Mucosa of stomach (tissue), 1 donor: ENCODE results near the gene GBA3.

ENCODE experiments used
- H3K27me3 ChIP-seq: one replicate; pipeline ENCODE4 v1.7.0; 2013; ENCODE audit warnings: mild to moderate bottlenecking, low read length; ENCODE audit not compliant: control insufficient read depth, insufficient read depth
- H3K36me3 ChIP-seq: one replicate; pipeline ENCODE4 v1.7.0; 2013; ENCODE audit warnings: low read length; ENCODE audit not compliant: control insufficient read depth, insufficient read depth
- H3K4me1 ChIP-seq: one replicate; pipeline ENCODE4 v1.7.0; 2013; ENCODE audit warnings: mild to moderate bottlenecking, low read length; ENCODE audit not compliant: control insufficient read depth, insufficient read depth
- H3K4me3 ChIP-seq: one replicate; pipeline ENCODE4 v1.7.0; 2013; ENCODE audit warnings: low read length
- H3K9ac ChIP-seq: one replicate; pipeline ENCODE4 v1.7.0; 2013; ENCODE audit warnings: mild to moderate bottlenecking, low read length, moderate library complexity
- H3K9me3 ChIP-seq: one replicate; pipeline ENCODE4 v1.7.0; 2013; ENCODE audit warnings: mild to moderate bottlenecking, low read length, moderate library complexity; ENCODE audit not compliant: control insufficient read depth
- donor health status: Pancreatic carcinoma.

The GBA3 gene

DNA sequence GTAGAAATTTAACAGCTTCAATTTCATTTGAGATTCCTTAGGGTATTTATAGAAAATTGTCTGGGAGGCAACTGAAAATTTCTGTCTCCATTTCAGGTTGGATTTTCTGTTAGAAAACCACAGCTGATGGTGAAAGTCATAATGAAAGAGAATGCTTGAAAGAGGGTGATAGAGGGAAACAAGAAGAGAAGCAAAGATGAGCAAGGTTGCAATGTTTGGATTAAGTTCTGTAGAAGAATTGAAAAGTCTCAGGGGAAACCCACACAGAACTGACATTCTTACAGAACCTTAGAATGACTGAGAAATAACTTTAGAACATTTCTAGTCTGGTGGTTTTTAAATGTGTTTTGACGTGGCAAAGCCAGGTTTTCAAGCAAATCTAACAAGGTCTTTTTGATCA, 14.7 kb downstream of the GBA3 start:
- Histone ChIP-seq H3K9me3 (no peaks in the 10 kb centered on the region), H3K4me3 (no peak overlapping the region), H3K27me3 (no peaks in the 10 kb centered on the region), H3K4me1 (no peaks in the 10 kb centered on the region), H3K36me3 (no peaks in the 10 kb centered on the region), H3K9ac (no peak overlapping the region)

DNA sequence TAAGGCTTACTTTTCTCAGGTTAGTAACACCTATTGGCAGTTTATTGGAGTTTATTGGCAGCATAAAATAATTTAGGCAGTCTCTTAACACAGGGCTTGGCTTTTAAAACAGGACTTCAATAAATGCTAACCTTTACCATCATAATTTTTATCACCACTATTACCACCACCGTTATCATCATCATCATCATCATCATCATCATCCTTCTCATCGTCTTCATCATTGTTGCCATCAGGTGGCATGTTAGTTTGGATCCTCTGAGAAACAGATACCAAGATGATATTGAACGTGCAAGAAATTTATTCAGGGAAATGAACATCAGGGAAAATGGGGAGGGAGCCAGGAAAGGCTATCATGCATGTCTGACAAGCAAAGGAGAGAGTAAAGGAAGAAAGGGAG, 16.2 kb downstream of the GBA3 start:
- Histone ChIP-seq H3K4me3 (no peak overlapping the region), H3K27me3 (no peaks in the 10 kb centered on the region), H3K36me3 (no peaks in the 10 kb centered on the region), H3K9me3 (no peaks in the 10 kb centered on the region), H3K4me1 (no peaks in the 10 kb centered on the region), H3K9ac (no peak overlapping the region)

DNA sequence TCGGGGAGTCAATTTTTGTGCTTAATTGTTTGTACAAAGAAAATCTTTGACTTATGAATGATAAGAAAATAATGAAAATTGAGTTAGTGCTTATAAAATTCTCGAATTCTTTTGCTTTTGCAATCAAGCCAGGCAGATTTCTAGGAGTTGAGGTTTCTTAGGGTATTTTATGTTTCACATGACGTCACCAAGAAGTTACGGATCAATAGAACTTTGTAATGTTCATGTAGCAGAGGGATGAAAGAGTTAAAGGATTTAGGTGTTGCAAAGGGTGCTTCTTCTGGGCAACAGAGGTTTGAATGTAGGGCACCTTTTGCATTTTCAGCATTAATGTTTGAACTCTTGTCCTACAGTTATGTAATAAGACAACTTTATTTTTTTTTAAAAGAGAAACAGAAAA, 19.4 kb downstream of the GBA3 start:
- Histone ChIP-seq H3K4me3 (no peak overlapping the region), H3K27me3 (no peaks in the 10 kb centered on the region), H3K9ac (no peak overlapping the region), H3K9me3 (no peaks in the 10 kb centered on the region), H3K4me1 (no peaks in the 10 kb centered on the region), H3K36me3 (no peaks in the 10 kb centered on the region)

DNA sequence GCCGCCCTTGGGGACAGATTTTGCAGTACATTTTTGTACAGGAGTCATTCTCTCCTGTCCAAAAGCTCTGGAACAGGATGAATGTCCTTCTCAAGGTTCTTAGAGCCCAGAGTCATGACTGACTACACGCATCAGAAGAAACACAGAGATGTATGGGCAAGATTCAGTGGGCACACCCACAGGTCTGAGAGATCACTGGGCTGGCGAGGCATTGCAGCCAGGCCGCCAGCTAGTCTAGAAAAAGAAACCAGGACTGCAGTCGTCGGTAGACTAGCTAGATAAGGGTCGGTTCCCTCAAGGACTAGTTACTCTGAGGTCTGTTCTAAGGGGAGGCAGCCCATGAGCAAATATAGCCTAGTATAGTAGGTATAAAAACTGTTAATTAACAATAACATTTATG, 19.8 kb downstream of the GBA3 start:
- Histone ChIP-seq H3K9ac (no peak overlapping the region), H3K9me3 (no peaks in the 10 kb centered on the region), H3K4me1 (no peaks in the 10 kb centered on the region), H3K4me3 (no peak overlapping the region), H3K27me3 (no peaks in the 10 kb centered on the region), H3K36me3 (no peaks in the 10 kb centered on the region)

DNA sequence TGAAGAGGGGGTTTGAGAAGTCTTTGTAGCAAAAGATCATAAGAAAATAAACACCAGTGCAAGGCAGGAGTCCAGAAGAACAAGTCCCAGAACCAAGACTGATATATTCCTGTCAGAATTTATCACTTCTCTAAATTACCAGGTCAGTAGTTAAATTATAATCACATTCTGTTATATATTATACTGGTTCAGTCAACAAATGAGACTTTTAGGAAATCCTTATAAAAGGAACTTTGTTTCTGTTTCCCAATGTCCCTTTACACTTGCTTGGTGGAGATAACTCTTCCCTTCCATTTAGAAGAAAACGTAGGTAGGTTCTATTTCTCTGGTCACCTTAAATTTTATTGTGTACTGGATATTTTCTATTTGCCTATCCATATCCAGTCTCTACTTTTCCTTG, 21.1 kb downstream of the GBA3 start:
- Histone ChIP-seq H3K36me3 (no peaks in the 10 kb centered on the region), H3K27me3 (no peaks in the 10 kb centered on the region), H3K9ac (no peak overlapping the region), H3K4me1 (no peaks in the 10 kb centered on the region), H3K9me3 (no peaks in the 10 kb centered on the region), H3K4me3 (no peak overlapping the region)

DNA sequence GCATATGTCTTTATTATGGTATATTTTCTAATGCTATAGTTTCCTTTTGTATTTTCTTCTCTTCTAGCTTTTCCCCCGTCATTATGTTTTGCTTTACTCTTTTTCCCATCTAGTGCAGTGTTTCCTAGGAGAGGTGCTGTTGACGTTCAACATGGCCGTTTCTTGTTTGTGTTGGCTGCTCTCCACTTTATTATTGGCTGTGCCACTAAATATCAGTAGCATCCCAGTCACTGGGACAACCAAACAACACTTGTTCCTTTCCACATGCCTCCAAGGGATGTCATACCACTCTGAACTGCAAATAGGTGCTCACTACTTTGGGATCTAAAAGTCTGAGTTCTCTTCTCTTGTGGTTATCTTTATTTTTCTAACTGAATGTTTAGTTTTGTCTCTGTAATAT, 26.5 kb downstream of the GBA3 start:
- Histone ChIP-seq H3K4me1 (no peaks in the 10 kb centered on the region), H3K9ac (no peak overlapping the region), H3K4me3 (no peak overlapping the region), H3K36me3 (no peaks in the 10 kb centered on the region), H3K27me3 (no peaks in the 10 kb centered on the region), H3K9me3 (no peaks in the 10 kb centered on the region)

DNA sequence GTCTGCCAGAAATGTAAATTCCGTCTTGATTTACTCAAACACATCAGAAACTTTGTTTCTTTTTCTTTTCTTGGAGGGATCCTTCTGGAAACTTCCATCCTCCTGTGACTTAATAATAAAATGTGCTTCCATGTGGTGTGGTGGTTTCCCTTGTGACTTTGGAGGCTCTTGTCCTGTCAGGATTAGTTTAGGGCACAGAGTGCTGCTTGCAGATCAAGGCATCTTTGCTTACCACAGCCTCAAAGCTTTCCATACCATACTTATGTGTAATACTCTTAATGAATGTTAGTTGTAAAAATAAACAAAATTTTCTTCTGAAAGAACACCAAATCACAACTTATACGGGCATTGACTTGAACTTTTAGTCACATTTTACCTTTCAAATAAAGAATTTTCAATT, 27.4 kb downstream of the GBA3 start:
- no peak overlapping the region for H3K4me3 ChIP-seq
- H3K4me1 ChIP-seq = no peaks in the 10 kb centered on the region
- no peaks in the 10 kb centered on the region for H3K27me3 ChIP-seq
- H3K9ac ChIP-seq = no peak overlapping the region
- no peaks in the 10 kb centered on the region for H3K36me3 ChIP-seq
- no peaks in the 10 kb centered on the region for H3K9me3 ChIP-seq

DNA sequence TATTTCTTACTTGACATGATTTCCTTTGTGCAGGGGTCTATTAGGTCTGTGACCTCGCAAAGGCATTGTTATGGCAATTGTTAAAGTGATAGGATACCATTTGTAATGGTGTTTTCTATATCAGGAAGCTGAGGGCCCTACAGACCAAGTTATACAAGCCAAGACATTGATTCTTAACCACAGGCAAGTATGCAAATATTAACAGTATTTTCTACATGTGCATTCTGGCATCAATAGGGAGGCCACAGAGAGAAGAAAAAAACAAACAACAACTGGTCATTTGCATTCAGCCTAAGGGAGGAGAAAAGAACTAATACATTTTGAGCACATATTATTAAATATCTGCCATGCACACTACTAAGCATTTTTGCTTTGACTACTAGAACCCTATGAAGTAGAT, 28.5 kb downstream of the GBA3 start:
- Histone ChIP-seq H3K4me1 (no peaks in the 10 kb centered on the region), H3K9me3 (no peaks in the 10 kb centered on the region), H3K27me3 (no peaks in the 10 kb centered on the region), H3K36me3 (no peaks in the 10 kb centered on the region), H3K4me3 (no peak overlapping the region), H3K9ac (no peak overlapping the region)

DNA sequence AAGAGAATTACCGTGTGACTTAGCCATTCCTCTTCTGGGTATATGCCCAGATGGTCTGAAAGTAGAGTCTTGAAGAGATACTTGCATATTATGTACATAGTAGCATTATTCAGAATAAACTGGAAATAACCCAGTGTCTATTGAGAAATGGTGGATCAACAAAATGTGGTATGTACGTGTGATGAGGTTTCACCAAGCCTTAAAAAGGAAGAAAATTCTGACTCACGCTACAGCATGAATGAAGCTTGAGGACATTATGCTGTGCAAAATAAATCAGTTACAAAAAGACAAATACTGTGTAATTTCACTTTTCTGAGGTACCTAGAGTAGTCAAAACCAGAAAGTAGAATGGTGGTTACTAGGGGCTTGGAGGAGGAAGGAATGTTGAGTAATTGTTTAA, 37.3 kb downstream of the GBA3 start:
- no peak overlapping the region for H3K9ac ChIP-seq
- H3K36me3 ChIP-seq = no peaks in the 10 kb centered on the region
- no peaks in the 10 kb centered on the region for H3K9me3 ChIP-seq
- no peak overlapping the region for H3K4me3 ChIP-seq
- no peaks in the 10 kb centered on the region for H3K4me1 ChIP-seq
- H3K27me3 ChIP-seq = no peaks in the 10 kb centered on the region

DNA sequence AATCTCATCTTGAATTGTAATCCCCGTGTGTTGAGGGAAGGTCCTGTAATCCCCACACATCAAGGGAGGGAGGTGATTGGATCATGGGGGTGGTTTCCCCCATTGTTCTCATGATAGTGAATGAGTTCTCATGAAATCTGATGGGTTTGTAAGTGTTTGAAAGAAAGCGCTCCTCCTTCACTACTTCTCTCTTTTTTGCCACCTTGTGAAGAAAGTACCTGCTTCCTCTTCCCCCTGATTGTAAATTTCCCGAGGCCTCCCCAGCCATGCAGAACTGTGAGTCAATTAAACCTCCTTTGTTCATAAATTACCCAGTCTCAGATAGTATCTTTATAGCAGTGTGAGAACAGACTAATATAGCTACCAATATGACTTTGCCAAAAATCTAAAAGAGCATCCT, 41.1 kb downstream of the GBA3 start:
- Histone ChIP-seq H3K9me3 (no peaks in the 10 kb centered on the region), H3K27me3 (no peaks in the 10 kb centered on the region), H3K36me3 (no peaks in the 10 kb centered on the region), H3K4me3 (no peak overlapping the region), H3K4me1 (no peaks in the 10 kb centered on the region), H3K9ac (no peak overlapping the region)

DNA sequence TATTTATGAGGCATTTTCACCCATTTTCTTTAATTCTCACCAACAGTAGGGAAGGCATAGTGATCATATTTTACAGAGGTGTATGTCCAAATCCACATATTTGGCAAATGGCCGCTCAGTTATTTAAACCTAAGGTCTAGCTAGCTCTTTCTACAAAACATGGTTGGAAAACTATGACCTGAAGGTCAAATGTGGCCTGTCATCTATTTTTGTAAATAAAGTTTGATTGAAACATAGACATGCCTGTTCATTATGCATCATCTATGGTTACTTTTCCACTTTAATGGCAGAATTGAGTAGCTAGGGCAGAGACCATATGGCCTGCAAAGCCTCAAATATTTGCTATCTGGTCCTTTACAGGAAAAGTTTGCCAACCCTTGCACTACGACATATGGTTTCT, 44.2 kb downstream of the GBA3 start:
- Histone ChIP-seq H3K4me1 (no peaks in the 10 kb centered on the region), H3K36me3 (no peaks in the 10 kb centered on the region), H3K4me3 (no peak overlapping the region), H3K9ac (no peak overlapping the region), H3K9me3 (no peaks in the 10 kb centered on the region), H3K27me3 (no peaks in the 10 kb centered on the region)

DNA sequence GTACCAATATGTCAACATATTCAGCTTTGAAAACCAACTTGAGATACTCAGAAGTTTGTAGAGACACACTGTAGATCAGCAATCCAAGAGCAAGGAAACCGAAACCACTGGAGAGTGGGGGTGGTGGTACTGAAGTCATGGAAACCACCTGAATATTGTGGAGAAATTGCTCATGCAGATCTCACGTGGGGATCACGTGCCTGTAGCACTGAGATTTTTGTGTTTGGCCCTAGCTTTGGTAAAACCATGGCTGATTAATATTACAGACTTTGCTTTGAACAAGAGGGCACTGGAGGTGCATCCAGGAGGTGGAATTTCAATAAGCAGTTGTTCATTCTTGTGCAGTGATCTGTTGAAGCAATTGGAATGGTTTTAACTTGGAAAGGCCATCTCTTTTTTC, 47.2 kb downstream of the GBA3 start:
- H3K36me3 ChIP-seq = no peaks in the 10 kb centered on the region
- no peaks in the 10 kb centered on the region for H3K27me3 ChIP-seq
- H3K9me3 ChIP-seq = no peaks in the 10 kb centered on the region
- no peak overlapping the region for H3K9ac ChIP-seq
- no peak overlapping the region for H3K4me3 ChIP-seq
- no peaks in the 10 kb centered on the region for H3K4me1 ChIP-seq

DNA sequence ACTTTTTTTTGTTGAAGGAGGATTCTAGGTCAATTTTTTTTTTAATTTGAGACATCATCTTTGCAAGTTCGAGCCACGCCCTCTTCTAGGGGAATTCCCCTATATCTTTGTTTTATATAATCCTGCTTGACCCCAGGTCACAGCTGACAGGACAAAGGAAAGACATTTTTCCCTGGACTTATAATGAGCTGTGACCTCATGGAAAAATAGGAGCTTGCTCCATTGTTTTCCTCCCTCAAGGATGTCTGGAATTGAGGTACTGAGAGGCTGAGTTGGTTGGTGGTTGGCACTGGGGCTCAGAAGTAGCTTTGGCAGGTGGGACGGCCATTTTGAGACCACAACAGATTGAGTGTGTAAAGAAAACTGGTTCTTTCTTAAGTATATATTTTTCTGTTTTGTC, 49.0 kb downstream of the GBA3 start:
- Histone ChIP-seq H3K9ac (no peak overlapping the region), H3K36me3 (no peaks in the 10 kb centered on the region), H3K27me3 (no peaks in the 10 kb centered on the region), H3K4me3 (no peak overlapping the region), H3K9me3 (no peaks in the 10 kb centered on the region), H3K4me1 (no peaks in the 10 kb centered on the region)
